NCI-H510A treated with DMSO at 0.1 percent for 48 hours (cell line): ENCODE results near the gene MPV17L.
A peak's percentile ranks its signal among the peaks of the same experiment; 100 is the strongest.
"Not testable (repeated sequence)": the region's sequence is repeated elsewhere in the genome, so short reads cannot be mapped to it uniquely, and the experiment has no call there.

ENCODE experiments used
- DNase-seq: peaks from one replicate; lab custom pipeline; 2025; lab: John Stamatoyannopoulos, UW

MPV17L gene

DNA sequence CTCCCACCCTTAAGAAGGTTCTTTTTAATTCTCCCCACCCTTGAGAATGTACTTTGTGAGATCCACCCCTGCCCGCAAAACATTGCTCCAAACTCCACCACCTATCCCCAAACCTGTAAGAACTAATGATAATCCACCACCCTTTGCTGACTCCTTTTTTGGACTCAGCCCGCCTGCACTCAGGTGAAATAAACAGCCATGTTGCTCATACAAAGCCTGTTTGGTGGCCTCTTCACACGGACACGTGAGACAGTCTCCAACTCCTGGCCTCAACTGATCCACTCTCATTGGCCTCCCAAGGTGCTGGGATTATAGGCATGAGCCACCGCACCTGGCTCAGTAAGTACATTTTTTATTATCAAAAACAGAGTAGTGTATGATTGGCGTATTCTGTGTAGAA, 13.9 kb downstream of the MPV17L start:
- DNase-seq, result not testable (repeated sequence)

DNA sequence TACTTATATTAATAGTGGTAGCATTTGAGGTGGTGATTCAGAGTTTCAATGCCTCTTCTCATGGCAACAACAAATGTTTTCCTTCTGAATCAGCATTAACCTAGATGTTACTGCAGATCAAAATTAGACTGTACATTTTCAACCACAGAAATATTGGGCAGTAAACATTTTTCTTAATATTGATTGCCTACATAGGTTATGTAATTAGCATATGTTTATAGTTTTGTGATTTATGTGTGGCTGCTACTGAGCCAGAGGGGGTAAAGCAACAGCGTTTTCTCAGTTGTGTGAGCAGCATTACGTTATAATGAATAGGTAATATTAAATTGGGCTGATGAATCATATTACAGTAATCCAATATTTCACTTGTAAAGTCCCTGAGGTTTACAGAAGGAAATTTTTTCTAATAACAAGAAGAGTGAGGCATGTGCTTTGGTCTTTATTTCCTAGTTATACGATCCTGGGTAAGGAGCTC, 20.0 kb downstream of the MPV17L start:
- DNase-seq, result no peak

DNA sequence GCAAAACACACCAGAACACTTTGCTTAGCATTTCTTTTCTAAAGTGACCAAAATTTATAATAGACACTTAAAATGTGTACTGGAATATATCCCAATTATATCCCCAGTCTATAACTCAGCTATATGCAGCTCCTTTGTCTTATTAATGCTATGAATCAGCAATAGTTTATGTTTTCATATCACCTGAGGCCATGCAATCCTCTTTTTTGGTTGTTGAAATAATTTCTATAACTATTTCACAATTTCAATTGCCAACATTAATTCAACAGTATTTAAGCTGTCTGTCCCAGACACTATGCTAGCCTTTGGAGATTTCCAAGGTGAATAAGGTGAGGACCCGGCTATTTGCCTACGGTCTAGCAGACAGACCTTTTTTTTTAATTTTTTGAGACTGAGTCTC, 21.6 kb downstream of the MPV17L start:
- DNase-seq, result no peak

GRCh38 chr16:15418206-15418605, 22.7 kb downstream of the MPV17L start:
- no peak for DNase-seq

DNA sequence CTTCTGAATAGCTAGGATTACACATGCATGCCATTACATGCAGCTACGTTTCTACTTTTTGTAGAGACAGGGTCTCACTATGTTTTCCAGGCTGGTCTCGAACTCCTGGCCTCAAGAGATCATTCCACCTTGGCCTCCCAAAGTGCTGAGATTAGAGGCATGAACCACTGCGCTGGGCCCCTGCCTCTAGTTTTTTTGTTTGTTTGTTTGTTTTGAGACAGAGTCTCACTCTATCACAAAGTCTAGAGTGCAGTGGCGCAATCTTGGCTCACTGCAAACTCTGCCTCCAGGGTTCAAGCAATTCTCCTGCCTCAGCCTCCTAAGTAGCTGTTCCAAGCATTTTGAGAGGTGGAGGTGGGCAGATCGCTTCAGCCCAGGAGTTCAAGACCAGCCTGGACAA, 26.1 kb downstream of the MPV17L start:
- not testable (repeated sequence) for DNase-seq

DNA sequence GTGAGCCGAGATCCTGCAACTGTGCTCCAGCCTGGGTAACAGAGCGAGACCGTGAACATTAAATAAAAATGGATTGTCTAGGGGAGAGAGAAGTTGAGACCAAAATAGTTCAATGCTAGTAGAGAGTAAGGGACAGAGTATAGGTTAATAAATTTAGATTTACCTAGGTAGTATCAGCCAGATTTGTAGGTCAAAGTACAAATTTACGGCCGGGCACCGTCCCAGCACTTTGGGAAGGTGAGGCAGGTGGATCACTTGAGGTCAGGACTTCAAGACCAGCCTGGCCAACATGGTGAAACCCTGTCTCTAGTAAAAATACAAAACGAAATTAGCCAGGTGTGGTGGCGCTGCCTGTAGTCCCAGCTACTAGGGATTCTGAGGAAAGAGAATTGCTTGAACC, 26.7 kb downstream of the MPV17L start:
- no peak for DNase-seq

GRCh38 chr16:15425861-15426260, 30.3 kb downstream of the MPV17L start:
- DNase-seq, result no peak

GRCh38 chr16:15426796-15427195, 31.2 kb downstream of the MPV17L start:
- DNase-seq, result no peak

- peak; percentile 84 for DNase-seq
Observed at GRCh38 chr16:15427648-15428239, 32.2 kb downstream of the MPV17L start.

DNA sequence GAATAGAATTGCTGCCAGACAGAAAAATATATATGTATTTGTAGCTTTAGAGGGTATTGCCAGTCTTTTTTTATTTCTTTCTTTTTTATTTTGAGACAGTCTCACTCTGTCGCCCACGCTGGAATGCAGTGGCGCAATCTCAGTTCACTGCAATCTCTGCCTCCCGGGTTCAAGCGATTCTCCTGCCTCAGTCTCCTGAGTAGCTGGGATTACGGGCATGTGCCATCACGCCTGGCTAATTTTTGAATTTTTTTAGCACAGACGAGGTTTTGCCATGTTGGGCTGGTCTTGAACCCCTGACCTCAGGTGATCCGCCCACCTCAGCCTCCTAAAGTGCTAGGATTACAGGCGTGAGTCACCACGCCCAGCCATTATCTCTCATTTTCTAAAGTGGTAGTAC, 35.3 kb downstream of the MPV17L start:
- not testable (repeated sequence) for DNase-seq

DNA sequence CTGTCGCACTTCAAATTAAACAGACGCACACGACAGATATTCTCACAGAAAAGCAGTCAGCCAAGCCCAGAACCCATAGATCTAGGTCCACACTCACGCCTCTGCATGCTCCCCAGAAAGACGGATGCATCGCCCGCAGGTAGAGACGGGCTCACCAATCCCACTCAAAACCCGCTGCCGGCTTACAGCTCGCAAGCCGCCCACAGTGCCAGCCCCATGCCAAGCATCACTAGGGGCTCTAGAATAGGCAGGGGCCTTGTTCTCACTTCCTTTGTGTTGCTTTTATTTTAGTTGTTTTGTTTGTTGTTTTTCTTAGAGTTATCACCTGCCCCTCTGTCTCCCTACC, 38.5 kb downstream of the MPV17L start:
- no peak for DNase-seq

GRCh38 chr16:15434425-15435215, 39.1 kb downstream of the MPV17L start, which contains the start of gene BMERB1:
Gene BMERB1, plus strand, starts transcription at chr16:15434588. Its CDS starts 66 bp downstream, at chr16:15434654.
- DNase-seq, result peak; percentile 94

- peak; percentile 49 for DNase-seq
Observed at GRCh38 chr16:15435216-15435864, 39.8 kb downstream of the MPV17L start.

- no peak for DNase-seq
Observed at GRCh38 chr16:15439102-15439501, 43.5 kb downstream of the MPV17L start.

GRCh38 chr16:15439521-15439920, 44.0 kb downstream of the MPV17L start:
- no peak for DNase-seq

DNA sequence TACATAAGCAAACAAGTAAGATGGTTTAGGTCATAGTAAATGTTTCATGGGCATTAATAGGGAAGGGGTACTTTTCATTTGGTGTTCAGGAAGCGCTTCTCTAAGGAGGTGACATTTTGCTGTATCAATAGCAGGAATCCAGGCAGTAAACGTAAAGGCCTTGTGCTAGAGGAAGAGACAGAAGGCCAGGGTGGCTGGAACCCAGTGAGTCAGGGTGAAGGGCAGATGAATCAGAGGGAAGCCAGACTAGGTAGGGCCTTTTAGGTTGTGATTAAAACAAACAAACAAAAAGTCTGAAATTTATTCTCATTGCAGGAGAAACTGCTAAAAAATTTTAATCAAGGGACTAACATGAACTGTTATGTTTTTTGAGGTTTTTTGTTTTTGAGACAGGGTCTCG, 45.3 kb downstream of the MPV17L start:
- DNase-seq, result no peak

- not testable (repeated sequence) for DNase-seq
Observed at GRCh38 chr16:15442140-15442539, 46.6 kb downstream of the MPV17L start.

DNA sequence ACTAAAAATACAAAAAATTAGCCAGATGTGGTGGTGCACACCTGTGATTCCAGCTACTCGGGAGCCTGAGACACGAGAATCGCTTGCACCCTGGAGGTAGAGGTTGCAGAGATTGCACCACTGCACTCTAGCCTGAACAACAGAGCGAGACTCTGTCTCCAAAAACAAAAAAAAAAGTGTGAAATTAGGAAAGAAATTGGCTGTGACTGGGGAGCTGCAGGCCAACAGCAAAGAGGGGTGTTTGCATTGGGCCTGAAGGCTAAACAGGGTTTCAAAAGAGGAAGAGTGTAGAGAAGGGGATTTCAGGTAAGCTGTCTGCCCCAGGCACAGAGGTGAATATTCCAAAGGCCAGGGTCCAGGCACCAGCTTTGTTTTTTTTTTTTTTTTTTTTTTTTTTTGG, 48.2 kb downstream of the MPV17L start:
- DNase-seq, result no peak

DNA sequence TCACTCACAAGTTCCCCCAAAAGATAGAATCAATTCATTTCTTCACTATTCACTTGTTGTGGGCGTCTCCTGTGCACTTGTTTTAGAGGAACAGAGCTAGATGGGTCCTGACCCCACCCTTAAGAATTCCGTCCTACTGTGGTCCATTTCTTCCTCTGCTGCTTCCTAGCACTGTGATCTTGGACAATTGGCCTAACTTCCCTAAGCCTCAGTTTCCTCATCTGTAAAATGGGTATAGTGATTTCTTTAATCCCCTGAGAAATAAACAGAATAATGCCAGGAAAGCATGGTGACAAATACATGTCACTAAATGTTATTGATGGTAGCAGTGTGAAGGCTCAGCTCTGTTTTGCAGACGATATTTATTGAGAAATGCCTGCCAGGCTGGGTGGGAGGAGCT, 48.7 kb downstream of the MPV17L start:
- DNase-seq, result no peak

DNA sequence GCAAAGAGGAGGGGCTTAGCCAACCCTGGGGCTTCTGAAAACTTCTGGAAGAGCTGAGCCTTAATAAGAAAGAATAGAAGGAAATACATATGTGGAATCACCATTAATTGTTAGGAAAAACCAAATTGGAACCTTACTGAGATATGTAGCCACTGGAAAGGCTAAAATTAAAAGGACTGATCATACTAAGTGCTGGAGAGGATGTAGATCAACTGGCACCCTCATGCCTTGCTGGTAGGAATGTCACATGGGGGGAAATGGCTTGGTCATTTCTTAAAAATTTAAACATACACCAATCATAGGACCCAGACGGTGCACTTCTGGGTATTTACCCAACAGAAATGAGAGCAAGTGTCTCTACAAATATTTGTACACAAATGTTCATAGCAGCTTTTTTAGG, 49.9 kb downstream of the MPV17L start:
- DNase-seq, result no peak

- no peak for DNase-seq
Observed at GRCh38 chr16:15446901-15447300, 51.3 kb downstream of the MPV17L start.

GRCh38 chr16:15450624-15451023, 55.1 kb downstream of the MPV17L start:
- no peak for DNase-seq

DNA sequence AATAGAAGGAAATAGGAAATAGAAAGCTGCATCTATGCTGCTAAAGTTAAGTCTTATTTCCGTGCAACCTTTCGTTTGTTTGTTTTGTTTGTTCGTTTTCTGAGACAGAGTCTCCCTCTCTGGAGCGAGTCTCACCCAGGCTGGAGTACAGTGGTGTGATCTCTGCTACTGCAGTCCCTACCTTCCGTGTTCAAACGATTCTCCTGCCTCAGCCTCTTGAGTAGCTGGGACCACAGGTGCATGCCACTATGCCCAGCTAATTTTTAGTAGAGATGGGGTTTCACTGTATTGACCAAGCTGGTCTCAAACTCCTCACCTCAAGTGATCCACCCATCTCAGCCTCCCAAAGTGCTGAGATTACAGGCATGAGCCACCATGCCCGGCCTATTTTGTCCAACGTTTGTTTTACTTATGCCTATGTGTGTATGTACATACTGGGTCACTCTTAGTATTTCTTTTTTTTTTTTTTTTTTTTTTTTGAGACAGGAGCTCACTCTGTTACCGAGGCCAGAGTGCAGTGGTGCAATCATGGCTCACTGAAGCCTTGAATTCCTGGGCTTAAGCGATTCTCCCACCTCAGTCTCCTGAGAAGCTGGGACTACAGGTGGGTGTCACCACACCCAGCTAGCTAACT, 55.7 kb downstream of the MPV17L start:
- no peak for DNase-seq
